Calu3 (cell line): ENCODE measurements around the gene ABCF1. TPM values are rescaled to one million over a fixed set of nuclear protein-coding genes. Genes with fewer than 3 reads are reported as not detected.

Source experiments
- BruUV-seq: library from RNA; stranded (reverse); fragments of 400-500 nt; replicated peaks from 2 replicates; lab custom pipeline; 2021; lab: Mats Ljungman, UMichigan
- CTCF ChIA-PET: fragments of 300-600 bp; sonication (Branson Sonifier 250); formaldehyde crosslinking; loops from one replicate; lab custom pipeline; 2022; ENCODE audit warnings: antibody characterized with exemption; lab: Charles Lee
- DNase-seq: peaks from one replicate; pipeline ENCODE4 v3.0.0; 2022
- H3K27ac Mint-ChIP-seq: one replicate; pipeline ENCODE4 v1.8.0; 2022; ENCODE audit warnings: mixed read lengths; ENCODE audit not compliant: unreplicated experiment
- H3K27me3 Mint-ChIP-seq: one replicate; pipeline ENCODE4 v1.8.0; 2022; ENCODE audit warnings: mixed read lengths; ENCODE audit not compliant: unreplicated experiment
- H3K36me3 Mint-ChIP-seq: one replicate; pipeline ENCODE4 v1.8.0; 2022; ENCODE audit warnings: mild to moderate bottlenecking, moderate library complexity, mixed read lengths; ENCODE audit not compliant: insufficient read depth, unreplicated experiment
- H3K4me1 Mint-ChIP-seq: one replicate; pipeline ENCODE4 v1.8.0; 2022; ENCODE audit warnings: mild to moderate bottlenecking, low read depth, mixed read lengths; ENCODE audit not compliant: unreplicated experiment
- H3K4me3 Mint-ChIP-seq: one replicate; pipeline ENCODE4 v1.8.0; 2022; ENCODE audit warnings: mild to moderate bottlenecking, low read depth, moderate library complexity, mixed read lengths; ENCODE audit not compliant: unreplicated experiment
- H3K9me3 Mint-ChIP-seq: one replicate; pipeline ENCODE4 v1.8.0; 2022; ENCODE audit warnings: low read depth, mixed read lengths; ENCODE audit not compliant: unreplicated experiment
- CTCF ChIP-seq: fragments of 200-600 bp; IDR thresholded peaks from one replicate; pipeline ENCODE4 v1.8.0; 2022; ENCODE audit warnings: antibody characterized with exemption; ENCODE audit not compliant: unreplicated experiment
- intact Hi-C: fragments of 100-400 bp; cut with micrococcal nuclease; formaldehyde crosslinking; loops from one replicate; pipeline ENCODE4 v1.10.0; 2022; ENCODE audit not compliant: unreplicated experiment
- total RNA-seq: library from RNA; stranded (reverse); gene quantifications from 2 replicates; pipeline ENCODE4 v1.2.3, GENCODE V29; 2022

Gene ABCF1
- total RNA-seq, 1 experiment from 2014 or later, result 88.3 TPM

GRCh38 chr6:30614044-30614842 is 43.0 kb downstream of the ABCF1 start:
- Mint-ChIP-seq H3K9me3 (no peaks in the 10 kb centered on the region), H3K4me1 (peaks cover 66% of the 10 kb centered on the region), H3K27me3 (peaks cover 16% of the 10 kb centered on the region), H3K4me3 (peak overlapping the region; percentile 70), H3K27ac (peak overlapping the region; percentile 98), H3K36me3 (peaks cover 94% of the 10 kb centered on the region)
- CTCF ChIA-PET, result interaction anchor here (0.6 to 1.2 kb wide), 9 partner anchors 14 to 687 kb away, joined by 3 to 6 read pairs (median 5); partner anchors contain the start of genes ABCF1 and DHX16
- no peak for TF ChIP-seq CTCF
- BruUV-seq, result no TSS peak
- intact Hi-C loops, result no loop called here
- DNase-seq, result no peak

DNA sequence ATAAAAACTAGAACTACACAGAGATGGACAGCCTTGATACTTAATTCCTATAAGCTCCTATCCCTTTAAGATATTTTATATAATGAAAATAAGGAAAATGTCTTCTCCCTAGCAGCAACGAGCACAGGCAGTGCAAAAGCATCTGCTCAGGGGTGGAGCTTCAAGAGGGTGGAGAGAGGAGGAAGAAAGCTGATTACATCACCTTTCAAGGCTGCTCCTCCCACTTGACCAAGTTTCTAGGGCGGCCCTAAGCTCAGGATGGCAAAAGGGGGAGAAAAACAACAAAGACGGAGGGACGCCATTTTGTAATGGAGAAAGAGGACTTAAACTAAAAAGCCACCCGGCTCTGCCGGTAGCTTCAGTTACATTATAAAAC is 43.6 kb downstream of the ABCF1 start:
- DNase-seq, result peak; percentile 90
- Mint-ChIP-seq H3K9me3 (no peaks in the 10 kb centered on the region), H3K4me1 (peaks cover 62% of the 10 kb centered on the region), H3K27me3 (peaks cover 16% of the 10 kb centered on the region), H3K27ac (peak overlapping the region; percentile 98), H3K36me3 (peaks cover 94% of the 10 kb centered on the region), H3K4me3 (peak overlapping the region; percentile 70)
- CTCF ChIA-PET, result interaction anchor here (0.6 to 1.2 kb wide), 9 partner anchors 15 to 686 kb away, joined by 3 to 6 read pairs (median 5); partner anchors contain the start of genes ABCF1 and DHX16
- no peak for TF ChIP-seq CTCF
- BruUV-seq, result no TSS peak
- intact Hi-C loops, result loop anchor here (5.0 kb wide), 1 partner anchor 107 kb away; the partner anchor contains the start of gene TUBB

DNA sequence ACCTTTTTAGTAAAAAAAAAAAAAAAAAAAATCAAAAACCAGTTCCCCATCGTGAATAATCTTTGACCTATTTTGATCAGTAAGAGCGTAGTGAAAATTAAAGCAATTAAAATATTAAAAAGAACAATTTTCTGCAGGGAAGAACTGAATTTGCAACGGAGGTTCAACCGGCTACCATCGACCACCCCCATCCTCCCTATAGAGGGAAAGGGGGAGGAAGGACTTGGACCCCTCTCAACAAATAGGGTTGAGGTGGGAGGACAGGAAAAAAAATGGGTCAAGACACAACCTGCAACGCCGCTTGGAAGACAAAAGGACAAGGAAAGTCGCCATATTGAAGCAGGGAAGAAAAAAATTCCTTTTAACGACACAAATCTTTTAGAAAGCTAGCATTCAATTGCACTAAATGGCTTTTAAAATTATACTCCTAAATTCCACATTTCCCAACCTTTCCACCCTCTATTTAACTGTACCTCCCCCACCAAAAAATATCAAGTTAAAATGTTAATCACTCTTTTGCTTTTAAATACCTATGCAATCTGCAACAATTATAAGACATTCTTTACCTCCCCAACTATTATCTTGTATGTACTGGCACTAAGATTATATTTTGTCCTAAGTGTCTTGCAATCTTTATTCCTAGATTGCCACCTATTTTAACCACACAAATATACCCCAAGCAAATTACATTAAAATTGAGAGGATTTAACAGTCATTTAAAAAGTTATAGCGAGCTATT is 44.1 kb downstream of the ABCF1 start:
- peaks cover 16% of the 10 kb centered on the region for H3K27me3 Mint-ChIP-seq
- peak overlapping the region; percentile 70 for H3K4me3 Mint-ChIP-seq
- intact Hi-C loops, result loop anchor here (5.0 kb wide), 1 partner anchor 107 kb away; the partner anchor contains the start of gene TUBB
- H3K4me1 Mint-ChIP-seq, result peaks cover 60% of the 10 kb centered on the region
- peak; percentile 45 for DNase-seq
- no peaks in the 10 kb centered on the region for H3K9me3 Mint-ChIP-seq
- BruUV-seq, result no TSS peak
- CTCF ChIA-PET, result interaction anchor here (0.6 to 1.2 kb wide), 8 partner anchors 16 to 686 kb away, joined by 3 to 6 read pairs (median 5); partner anchors contain the start of genes ABCF1 and DHX16
- no peak for TF ChIP-seq CTCF
- peak overlapping the region; percentile 98 for H3K27ac Mint-ChIP-seq
- H3K36me3 Mint-ChIP-seq, result peaks cover 93% of the 10 kb centered on the region

- no TSS peak for BruUV-seq
- no peak for TF ChIP-seq CTCF
- peak; percentile 24 for DNase-seq
- no peaks in the 10 kb centered on the region for H3K9me3 Mint-ChIP-seq
- CTCF ChIA-PET, result no interaction called here
- H3K27ac Mint-ChIP-seq, result peak overlapping the region; percentile 98
- H3K4me3 Mint-ChIP-seq, result peak overlapping the region; percentile 70
- peaks cover 93% of the 10 kb centered on the region for H3K36me3 Mint-ChIP-seq
- peaks cover 16% of the 10 kb centered on the region for H3K27me3 Mint-ChIP-seq
- intact Hi-C loops, result loop anchor here (5.0 kb wide), 1 partner anchor 106 kb away; the partner anchor contains the start of gene TUBB
- peaks cover 56% of the 10 kb centered on the region for H3K4me1 Mint-ChIP-seq
Observed at GRCh38 chr6:30615958-30616810, 44.9 kb downstream of the ABCF1 start.
